Nephron progenitor cell (in vitro differentiated cells): ENCODE measurements around the gene KIRREL3.

ENCODE experiments used
- DNase-seq: peaks from one replicate; pipeline ENCODE4 v3.0.0; 2021
- H3K27ac Mint-ChIP-seq: 2 replicates; pipeline ENCODE4 v1.8.0; 2021; ENCODE audit warnings: mild to moderate bottlenecking, moderate library complexity, mixed read lengths
- H3K27me3 Mint-ChIP-seq: 2 replicates; pipeline ENCODE4 v1.8.0; 2021; ENCODE audit warnings: mild to moderate bottlenecking, low read depth, mixed read lengths; ENCODE audit not compliant: poor library complexity
- H3K36me3 Mint-ChIP-seq: 2 replicates; pipeline ENCODE4 v1.8.0; 2021; ENCODE audit warnings: low read depth, mixed read lengths
- H3K4me1 Mint-ChIP-seq: 2 replicates; pipeline ENCODE4 v1.8.0; 2021; ENCODE audit warnings: mixed read lengths
- H3K4me3 Mint-ChIP-seq: 2 replicates; pipeline ENCODE4 v1.8.0; 2021; ENCODE audit warnings: mild to moderate bottlenecking, moderate library complexity, mixed read lengths
- H3K9me3 Mint-ChIP-seq: 2 replicates; pipeline ENCODE4 v1.8.0; 2021; ENCODE audit warnings: mild to moderate bottlenecking, moderate library complexity, mixed read lengths
- CTCF ChIP-seq: fragments of 200-600 bp; sonication (generic); IDR thresholded peaks from 2 replicates; pipeline ENCODE4 v1.5.0; 2021; ENCODE audit warnings: antibody characterized with exemption

Gene KIRREL3

GRCh38 chr11:126393143-126393542 lies 607.4 kb downstream of the KIRREL3 start:
- H3K9me3 Mint-ChIP-seq: no peaks in the 10 kb centered on the region
- peaks cover 49% of the 10 kb centered on the region for H3K4me1 Mint-ChIP-seq
- TF ChIP-seq CTCF: no peak
- H3K27me3 Mint-ChIP-seq: peaks cover 4% of the 10 kb centered on the region
- no peak for DNase-seq
- no peak overlapping the region for H3K27ac Mint-ChIP-seq
- peaks cover 20% of the 10 kb centered on the region for H3K36me3 Mint-ChIP-seq
- no peak overlapping the region for H3K4me3 Mint-ChIP-seq

GRCh38 chr11:126392633-126393013 lies 607.9 kb downstream of the KIRREL3 start:
- Mint-ChIP-seq H3K27me3 (peaks cover 4% of the 10 kb centered on the region), H3K4me1 (peaks cover 49% of the 10 kb centered on the region), H3K9me3 (no peaks in the 10 kb centered on the region), H3K27ac (peak overlapping the region; percentile 96), H3K36me3 (peaks cover 15% of the 10 kb centered on the region), H3K4me3 (no peak overlapping the region)
- TF ChIP-seq CTCF: no peak
- DNase-seq: no peak

- Mint-ChIP-seq H3K27ac (peak overlapping the region; percentile 96), H3K9me3 (no peaks in the 10 kb centered on the region), H3K4me1 (peaks cover 51% of the 10 kb centered on the region), H3K27me3 (no peaks in the 10 kb centered on the region), H3K36me3 (peaks cover 11% of the 10 kb centered on the region), H3K4me3 (no peak overlapping the region)
- TF ChIP-seq CTCF: no peak
- no peak for DNase-seq
Observed at GRCh38 chr11:126391970-126392632, 608.5 kb downstream of the KIRREL3 start.

GRCh38 chr11:126391286-126391954 lies 609.1 kb downstream of the KIRREL3 start:
- Mint-ChIP-seq H3K27ac (peak overlapping the region; percentile 77), H3K36me3 (peaks cover 5% of the 10 kb centered on the region), H3K4me1 (peaks cover 51% of the 10 kb centered on the region), H3K9me3 (no peaks in the 10 kb centered on the region), H3K27me3 (no peaks in the 10 kb centered on the region), H3K4me3 (no peak overlapping the region)
- TF ChIP-seq CTCF: no peak
- DNase-seq: no peak

- no peaks in the 10 kb centered on the region for H3K9me3 Mint-ChIP-seq
Observed at GRCh38 chr11:126390272-126390867, 610.2 kb downstream of the KIRREL3 start.

More at GRCh38 chr11:126390272-126390867, 610.2 kb downstream of the KIRREL3 start:
- H3K36me3 Mint-ChIP-seq: peaks cover 5% of the 10 kb centered on the region
- TF ChIP-seq CTCF: no peak
- DNase-seq: no peak
- no peaks in the 10 kb centered on the region for H3K27me3 Mint-ChIP-seq
- peak overlapping the region; percentile 26 for H3K27ac Mint-ChIP-seq
- H3K4me1 Mint-ChIP-seq: peaks cover 50% of the 10 kb centered on the region
- no peak overlapping the region for H3K4me3 Mint-ChIP-seq
